ENCODE data around the gene DNMT3A. TPM values are rescaled to one million over a fixed set of nuclear protein-coding genes. Genes with fewer than 3 reads are reported as not detected.

Gene DNMT3A
- total RNA-seq, 1 donor from 2014 or later = 16.5 TPM

GRCh38 chr2:25306777-25307368 lies 34.9 kb downstream of the DNMT3A start:
- no peak for TF ChIP-seq CTCF (IDR thresholded peaks at IDR 0.05; ENCODE audit: borderline replicate concordance)

GRCh38 chr2:25305775-25306174 lies 36.0 kb downstream of the DNMT3A start:
- H3K27ac ChIP-seq (replicated peaks) = no peak overlapping the region
- peak; percentile 43 for DNase-seq

More at GRCh38 chr2:25306777-25307368, 34.9 kb downstream of the DNMT3A start:
- H3K4me3 ChIP-seq = no peak overlapping the region
- no peaks in the 10 kb centered on the region for H3K9me3 ChIP-seq (replicated peaks)
- H3K36me3 ChIP-seq = no peaks in the 10 kb centered on the region
- peaks cover 100% of the 10 kb centered on the region for H3K4me1 ChIP-seq
- H3K27ac ChIP-seq (replicated peaks) = peak overlapping the region; percentile 15
- no peaks in the 10 kb centered on the region for H3K27me3 ChIP-seq (ENCODE audit: low read depth)
- intact Hi-C loops (cut with micrococcal nuclease) = no loop called here
- peak; percentile 57 for DNase-seq

GRCh38 chr2:25304826-25305596 lies 36.7 kb downstream of the DNMT3A start:
- H3K27me3 ChIP-seq (ENCODE audit: low read depth) = no peaks in the 10 kb centered on the region
- H3K36me3 ChIP-seq = peaks cover 1% of the 10 kb centered on the region
- H3K4me3 ChIP-seq = no peak overlapping the region
- no peak for DNase-seq
- H3K4me1 ChIP-seq = peaks cover 85% of the 10 kb centered on the region
- no peaks in the 10 kb centered on the region for H3K9me3 ChIP-seq (replicated peaks)
- TF ChIP-seq CTCF (IDR thresholded peaks at IDR 0.05; ENCODE audit: borderline replicate concordance) = no peak
- intact Hi-C loops (cut with micrococcal nuclease) = no loop called here
- no peak overlapping the region for H3K27ac ChIP-seq (replicated peaks)

More at GRCh38 chr2:25305775-25306174, 36.0 kb downstream of the DNMT3A start:
- Histone ChIP-seq H3K4me1 (peaks cover 93% of the 10 kb centered on the region), H3K9me3 (replicated peaks) (no peaks in the 10 kb centered on the region), H3K27me3 (ENCODE audit: low read depth) (no peaks in the 10 kb centered on the region), H3K4me3 (no peak overlapping the region), H3K36me3 (no peaks in the 10 kb centered on the region)
- intact Hi-C loops (cut with micrococcal nuclease) = no loop called here
- no peak for TF ChIP-seq CTCF (IDR thresholded peaks at IDR 0.05; ENCODE audit: borderline replicate concordance)

GRCh38 chr2:25304321-25304720 lies 37.4 kb downstream of the DNMT3A start:
- no peak overlapping the region for H3K27ac ChIP-seq (replicated peaks)
- no peak overlapping the region for H3K4me3 ChIP-seq
- TF ChIP-seq CTCF (IDR thresholded peaks at IDR 0.05; ENCODE audit: borderline replicate concordance) = no peak
- H3K4me1 ChIP-seq = peaks cover 78% of the 10 kb centered on the region
- H3K36me3 ChIP-seq = peaks cover 8% of the 10 kb centered on the region
- no peak for DNase-seq
- H3K27me3 ChIP-seq (ENCODE audit: low read depth) = no peaks in the 10 kb centered on the region
- intact Hi-C loops (cut with micrococcal nuclease) = no loop called here
- no peaks in the 10 kb centered on the region for H3K9me3 ChIP-seq (replicated peaks)

- Histone ChIP-seq H3K27ac (replicated peaks) (peak overlapping the region; percentile 43), H3K4me1 (peaks cover 72% of the 10 kb centered on the region), H3K27me3 (ENCODE audit: low read depth) (no peaks in the 10 kb centered on the region), H3K4me3 (no peak overlapping the region), H3K9me3 (replicated peaks) (no peaks in the 10 kb centered on the region), H3K36me3 (peaks cover 14% of the 10 kb centered on the region)
- DNase-seq = no peak
- no peak for TF ChIP-seq CTCF (IDR thresholded peaks at IDR 0.05; ENCODE audit: borderline replicate concordance)
- intact Hi-C loops (cut with micrococcal nuclease) = no loop called here
Observed at GRCh38 chr2:25303633-25304236, 38.0 kb downstream of the DNMT3A start.
